SKM-1 treated with dmso at 0.1 percent for 144 hours (cell line): ENCODE data around the gene CELF2.

Experiments used
- DNase-seq: peaks from one replicate; lab custom pipeline; 2025; ENCODE audit not compliant: unreplicated experiment; lab: John Stamatoyannopoulos, UW

The CELF2 gene

GRCh38 chr10:11242443-11243387, 225.0 kb downstream of the CELF2 start:
- no peak for DNase-seq

DNA sequence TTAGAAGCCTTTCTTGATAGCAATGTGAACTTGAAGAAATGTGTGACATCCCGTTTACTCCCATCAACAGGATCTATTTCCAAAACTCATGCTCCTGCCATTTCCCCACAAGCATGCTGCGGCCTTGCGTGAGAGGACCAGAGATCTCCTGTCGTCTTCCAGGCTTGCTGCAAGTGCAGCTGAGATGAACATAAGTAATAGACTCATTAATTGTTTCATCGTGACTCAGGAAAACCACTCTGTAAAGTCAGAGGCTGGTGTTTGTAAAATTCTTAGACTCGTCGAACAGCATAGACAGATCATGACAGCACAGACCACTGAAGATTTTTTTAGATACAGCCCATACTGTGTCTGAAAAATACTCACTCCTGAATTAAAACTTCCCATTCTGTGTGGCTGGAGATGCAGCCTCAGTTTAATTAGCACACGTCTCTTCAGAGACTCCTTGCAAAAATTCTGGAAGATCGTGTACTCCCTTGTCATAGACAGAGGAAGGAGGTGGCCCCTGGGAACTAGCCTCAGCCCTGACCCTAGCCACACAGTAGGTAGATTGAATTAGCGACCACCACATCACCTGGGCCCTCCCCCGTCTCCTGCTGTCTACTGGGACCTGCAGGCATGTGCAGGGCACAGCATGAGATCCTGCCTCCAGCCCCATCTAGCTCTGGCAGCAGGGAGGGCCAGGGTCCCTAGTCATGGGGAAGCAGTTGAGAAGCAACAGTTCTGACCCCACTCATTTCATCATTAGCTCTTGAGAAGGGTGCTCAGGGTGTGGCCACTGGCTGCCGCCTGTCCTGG, 226.0 kb downstream of the CELF2 start:
- DNase-seq: no peak

DNA sequence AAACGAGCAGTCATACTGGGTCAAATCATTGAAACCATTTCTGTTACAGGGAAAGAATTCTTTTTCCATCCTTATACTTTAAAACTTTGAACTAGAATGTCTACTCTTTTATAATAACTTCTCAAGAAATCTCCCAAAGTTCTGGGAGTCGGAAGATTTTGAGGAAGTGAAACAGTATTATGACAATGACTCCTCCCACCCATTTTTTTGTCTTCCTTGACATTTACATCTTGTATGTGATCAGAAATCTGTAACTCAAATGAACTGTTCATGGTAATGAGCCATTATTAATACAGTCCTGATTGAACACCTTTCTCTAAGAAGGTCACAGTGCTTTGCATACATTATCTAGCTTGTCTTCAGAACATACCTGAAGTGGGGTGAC, 227.4 kb downstream of the CELF2 start:
- DNase-seq: no peak

- DNase-seq: no peak
Observed at GRCh38 chr10:11245510-11245909, 227.8 kb downstream of the CELF2 start.

DNA sequence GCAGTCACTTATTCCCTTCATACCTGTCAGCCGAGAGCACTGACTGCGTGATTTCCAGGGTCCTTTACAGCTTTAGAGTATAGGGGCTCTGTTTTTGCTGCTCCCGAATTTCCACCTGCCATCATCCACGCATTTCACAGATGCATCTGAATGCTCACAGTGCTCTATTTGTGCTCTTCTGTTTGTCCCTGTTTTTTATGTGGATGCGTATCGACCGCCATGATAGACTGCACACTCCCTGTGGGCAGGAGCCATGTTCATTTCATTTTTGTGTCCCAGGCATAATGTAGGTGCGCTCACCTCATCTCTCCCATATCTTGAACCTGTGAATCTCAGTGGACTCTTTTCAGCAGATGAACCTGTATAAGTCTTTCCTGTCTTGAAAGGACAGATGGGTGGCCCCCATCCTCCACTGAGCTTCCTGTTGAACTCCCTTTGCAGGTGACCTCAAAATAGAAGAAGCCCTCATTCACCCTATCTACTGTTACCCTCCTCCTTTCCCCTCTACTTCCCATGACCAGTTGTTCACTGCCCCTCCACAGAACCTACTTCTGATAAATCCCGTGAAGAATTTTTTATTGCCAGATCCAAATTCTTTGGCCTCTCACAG, 228.4 kb downstream of the CELF2 start:
- DNase-seq: no peak

- no peak for DNase-seq
Observed at GRCh38 chr10:11246752-11247467, 229.2 kb downstream of the CELF2 start.

GRCh38 chr10:11249152-11249807, 231.6 kb downstream of the CELF2 start:
- DNase-seq: no peak

DNA sequence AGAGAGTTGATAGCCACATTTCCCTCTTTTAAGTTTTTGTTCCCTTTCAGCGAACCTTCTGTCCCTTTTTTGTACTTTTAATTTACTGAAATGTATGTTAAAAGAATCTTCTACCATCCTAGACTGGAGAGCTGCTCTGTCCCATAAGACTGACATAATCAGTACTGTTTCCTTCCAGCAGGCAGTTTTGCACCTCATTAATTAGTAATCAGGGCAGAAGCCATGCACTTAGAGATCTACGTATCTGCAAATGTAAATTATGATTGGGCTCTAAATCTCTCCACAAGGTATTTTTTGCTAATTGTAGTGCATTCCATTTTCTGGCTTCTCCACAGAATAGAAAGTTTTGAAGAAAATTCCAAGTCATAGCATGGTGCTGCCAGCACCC, 232.1 kb downstream of the CELF2 start:
- no peak for DNase-seq

- no peak for DNase-seq
Observed at GRCh38 chr10:11250304-11250703, 232.6 kb downstream of the CELF2 start.

DNA sequence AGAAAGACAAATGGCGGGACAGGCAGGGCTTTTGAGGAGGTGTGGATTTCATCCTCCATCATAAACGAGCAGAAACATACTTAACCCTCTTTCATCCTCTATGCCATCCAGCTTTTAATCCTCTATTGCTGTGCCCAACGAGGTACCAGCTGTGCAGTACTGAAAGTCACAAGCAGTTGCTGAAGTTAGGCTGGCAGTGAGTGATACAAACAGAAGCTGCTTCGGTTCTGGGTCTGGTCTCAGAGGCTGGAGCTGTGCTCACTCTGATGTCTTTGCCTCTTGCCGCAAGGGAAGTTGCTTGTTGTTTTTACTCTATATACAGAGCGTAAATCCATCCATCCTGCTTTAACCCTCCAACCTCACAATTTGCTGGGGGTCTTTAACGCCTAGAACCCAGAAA, 235.2 kb downstream of the CELF2 start:
- no peak for DNase-seq

- DNase-seq: no peak
Observed at GRCh38 chr10:11253385-11254002, 235.8 kb downstream of the CELF2 start.

- no peak for DNase-seq
Observed at GRCh38 chr10:11255156-11255555, 237.5 kb downstream of the CELF2 start.

- DNase-seq: no peak
Observed at GRCh38 chr10:11255796-11256444, 238.2 kb downstream of the CELF2 start.

DNA sequence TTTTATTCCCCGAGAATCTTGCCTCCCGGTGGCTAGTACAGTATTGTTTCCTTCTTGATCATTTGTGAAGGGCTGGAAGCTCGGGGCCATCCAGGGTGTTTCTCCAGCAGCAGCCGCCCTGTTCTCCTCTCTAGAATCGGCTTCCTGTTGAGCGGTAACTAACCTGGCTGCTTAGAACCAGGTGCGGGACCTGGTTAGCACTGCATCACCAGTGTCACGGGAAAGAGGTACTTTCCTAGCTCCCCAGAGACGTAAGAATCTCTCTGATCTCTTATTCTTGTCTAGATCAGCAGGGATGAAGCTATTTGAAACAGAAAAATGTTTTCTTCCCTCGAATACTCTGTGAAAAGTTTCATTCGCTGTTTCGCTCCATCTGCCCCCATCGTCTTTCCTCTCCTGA, 239.2 kb downstream of the CELF2 start:
- no peak for DNase-seq

- no peak for DNase-seq
Observed at GRCh38 chr10:11257440-11258090, 239.9 kb downstream of the CELF2 start.

GRCh38 chr10:11260170-11260569, 242.5 kb downstream of the CELF2 start:
- no peak for DNase-seq

GRCh38 chr10:11261143-11261542, 243.5 kb downstream of the CELF2 start:
- no peak for DNase-seq

GRCh38 chr10:11261687-11262493, 244.2 kb downstream of the CELF2 start:
- no peak for DNase-seq
